GM12878 (cell line): ENCODE measurements around the gene OGFR.

ENCODE experiments used
- FOXK2 ChIP-seq: fragments of 450-650 bp; IDR thresholded peaks from 2 replicates; pipeline ENCODE4 v1.6.1; 2017; ENCODE audit warnings: mild to moderate bottlenecking, moderate library complexity
- JUND ChIP-seq: IDR thresholded peaks from 2 replicates; pipeline ENCODE4 v1.6.1; 2012; ENCODE audit warnings: low read depth, mild to moderate bottlenecking, low read length, improper control_type of control experiment, moderate library complexity
- POLR2AphosphoS2 ChIP-seq: IDR thresholded peaks from 2 replicates; pipeline ENCODE4 v1.6.1; 2011; ENCODE audit warnings: low read depth, mild to moderate bottlenecking, low read length, improper control_type of control experiment, moderate library complexity
- POLR2AphosphoS5 ChIP-seq: IDR thresholded peaks from 2 replicates; pipeline ENCODE4 v1.6.1; 2011; ENCODE audit warnings: mild to moderate bottlenecking, low read length, inconsistent platforms
- RBBP5 ChIP-seq: fragments of 200-600 bp; sonication (generic); conservative IDR thresholded peaks from 2 replicates; pipeline ENCODE4 v1.6.1; 2016
- TF ChIP-seq, protein P1 (sequence below), 3 experiments: IDR thresholded peaks in 2 of 3; conservative IDR thresholded peaks in 1 of 3; 2 replicates each; pipeline ENCODE4 v1.5.1; 2011; ENCODE audit warnings: low read depth in 3 of 3, low read length in 3 of 3, mild to moderate bottlenecking in 3 of 3, control low read depth in 2 of 3, moderate library complexity in 2 of 3, inconsistent platforms in 1 of 3, mixed read lengths in 1 of 3; ENCODE audit not compliant: control insufficient read depth in 2 of 3, insufficient read depth in 1 of 3; ENCODE audit errors: extremely low read depth in 1 of 3

DNA sequence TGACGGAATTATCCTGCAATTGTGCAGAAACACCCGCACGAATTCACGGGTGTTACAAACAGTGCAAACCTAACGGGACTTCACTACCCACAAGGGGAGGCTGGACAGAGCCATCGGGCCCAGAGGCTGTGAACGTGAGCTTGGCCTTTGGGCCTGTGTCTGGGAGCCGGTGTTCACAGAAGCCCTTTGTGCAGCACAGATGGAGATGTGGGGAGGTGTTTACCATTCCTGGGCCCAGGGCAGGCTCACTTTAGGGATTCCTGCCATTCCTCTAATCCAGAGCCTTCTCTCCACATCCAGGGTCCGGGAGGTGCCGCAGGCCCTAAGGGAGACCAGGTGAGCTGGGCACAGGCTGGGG lies 27.2 kb downstream of the OGFR start:
- no peak for TF ChIP-seq FOXK2
- no peak for TF ChIP-seq JUND
- TF ChIP-seq, protein P1, sequence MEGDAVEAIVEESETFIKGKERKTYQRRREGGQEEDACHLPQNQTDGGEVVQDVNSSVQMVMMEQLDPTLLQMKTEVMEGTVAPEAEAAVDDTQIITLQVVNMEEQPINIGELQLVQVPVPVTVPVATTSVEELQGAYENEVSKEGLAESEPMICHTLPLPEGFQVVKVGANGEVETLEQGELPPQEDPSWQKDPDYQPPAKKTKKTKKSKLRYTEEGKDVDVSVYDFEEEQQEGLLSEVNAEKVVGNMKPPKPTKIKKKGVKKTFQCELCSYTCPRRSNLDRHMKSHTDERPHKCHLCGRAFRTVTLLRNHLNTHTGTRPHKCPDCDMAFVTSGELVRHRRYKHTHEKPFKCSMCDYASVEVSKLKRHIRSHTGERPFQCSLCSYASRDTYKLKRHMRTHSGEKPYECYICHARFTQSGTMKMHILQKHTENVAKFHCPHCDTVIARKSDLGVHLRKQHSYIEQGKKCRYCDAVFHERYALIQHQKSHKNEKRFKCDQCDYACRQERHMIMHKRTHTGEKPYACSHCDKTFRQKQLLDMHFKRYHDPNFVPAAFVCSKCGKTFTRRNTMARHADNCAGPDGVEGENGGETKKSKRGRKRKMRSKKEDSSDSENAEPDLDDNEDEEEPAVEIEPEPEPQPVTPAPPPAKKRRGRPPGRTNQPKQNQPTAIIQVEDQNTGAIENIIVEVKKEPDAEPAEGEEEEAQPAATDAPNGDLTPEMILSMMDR (IDR thresholded peaks at IDR 0.05 in 2 of 3, conservative IDR thresholded peaks at IDR 0.05 in 1 of 3; ENCODE audit: control insufficient read depth in 2 of 3, extremely low read depth in 1 of 3, insufficient read depth in 1 of 3, low read depth in 3 of 3, low read length in 3 of 3): no peak
- TF ChIP-seq RBBP5: no peak
- TF ChIP-seq POLR2AphosphoS5: no peak
- TF ChIP-seq POLR2AphosphoS2: no peak
